Measurements from ENCODE around the gene TUBA8. TPM values are rescaled to one million over a fixed set of nuclear protein-coding genes. Genes with fewer than 3 reads are reported as not detected.

The TUBA8 gene
- total RNA-seq, 1 donor from 2014 or later: 1.9 TPM

GRCh38 chr22:18077087-18077638 lies 33.4 kb upstream of the TUBA8 start:
- intact Hi-C loops (cut with micrococcal nuclease): loop anchor here (1.0 to 5.0 kb wide), 9 partner anchors 73 to 993 kb away; partner anchors contain the start of genes ATP6V1E1, BCL2L13, HDHD5 and IL17RA

- intact Hi-C loops (cut with micrococcal nuclease): loop anchor here (1.0 to 5.0 kb wide), 9 partner anchors 73 to 993 kb away; partner anchors contain the start of genes ATP6V1E1, BCL2L13, HDHD5 and IL17RA
Observed at GRCh38 chr22:18077639-18078328, 32.8 kb upstream of the TUBA8 start, which contains the start of gene PEX26. PEX26 (plus strand) TSS chr22:18077990; CDS start chr22:18078377, 387 bp downstream.

GRCh38 chr22:18078329-18079041 lies 32.1 kb upstream of the TUBA8 start:
- intact Hi-C loops (cut with micrococcal nuclease): loop anchor here (5.0 kb wide), 1 partner anchor 906 kb away; no protein-coding TSS in a partner anchor

- intact Hi-C loops (cut with micrococcal nuclease): loop anchor here (5.0 kb wide), 1 partner anchor 907 kb away; no protein-coding TSS in a partner anchor
Observed at GRCh38 chr22:18079706-18080233, 30.8 kb upstream of the TUBA8 start.

GRCh38 chr22:18081416-18081815 lies 29.2 kb upstream of the TUBA8 start:
- intact Hi-C loops (cut with micrococcal nuclease): no loop called here

- intact Hi-C loops (cut with micrococcal nuclease): no loop called here
Observed at GRCh38 chr22:18082467-18082866, 28.1 kb upstream of the TUBA8 start.

GRCh38 chr22:18083406-18083805 lies 27.2 kb upstream of the TUBA8 start:
- intact Hi-C loops (cut with micrococcal nuclease): no loop called here

GRCh38 chr22:18085188-18085587 lies 25.4 kb upstream of the TUBA8 start:
- intact Hi-C loops (cut with micrococcal nuclease): no loop called here

- intact Hi-C loops (cut with micrococcal nuclease): no loop called here
Observed at GRCh38 chr22:18087350-18087855, 23.2 kb upstream of the TUBA8 start.

GRCh38 chr22:18088825-18089568 lies 21.6 kb upstream of the TUBA8 start:
- intact Hi-C loops (cut with micrococcal nuclease): no loop called here

GRCh38 chr22:18090286-18090685 lies 20.3 kb upstream of the TUBA8 start:
- intact Hi-C loops (cut with micrococcal nuclease): no loop called here

GRCh38 chr22:18091478-18091877 lies 19.1 kb upstream of the TUBA8 start:
- intact Hi-C loops (cut with micrococcal nuclease): no loop called here

- intact Hi-C loops (cut with micrococcal nuclease): no loop called here
Observed at GRCh38 chr22:18091916-18092526, 18.6 kb upstream of the TUBA8 start.

- intact Hi-C loops (cut with micrococcal nuclease): no loop called here
Observed at GRCh38 chr22:18093661-18094060, 16.9 kb upstream of the TUBA8 start.

GRCh38 chr22:18095101-18095805 lies 15.4 kb upstream of the TUBA8 start:
- intact Hi-C loops (cut with micrococcal nuclease): no loop called here

- intact Hi-C loops (cut with micrococcal nuclease): no loop called here
Observed at GRCh38 chr22:18096823-18097222, 13.8 kb upstream of the TUBA8 start.

GRCh38 chr22:18100781-18101180 lies 9.8 kb upstream of the TUBA8 start:
- intact Hi-C loops (cut with micrococcal nuclease): loop anchor here (2.0 kb wide), 1 partner anchor 70 kb away; no protein-coding TSS in a partner anchor

- intact Hi-C loops (cut with micrococcal nuclease): loop anchor here (2.0 kb wide), 1 partner anchor 71 kb away; no protein-coding TSS in a partner anchor
Observed at GRCh38 chr22:18101536-18101935, 9.1 kb upstream of the TUBA8 start.

GRCh38 chr22:18103527-18104269 lies 6.9 kb upstream of the TUBA8 start:
- intact Hi-C loops (cut with micrococcal nuclease): no loop called here
